HG03280 (cell line): Measurements from ENCODE around the gene SLC22A5.
"Not testable (repeated sequence)": the region's sequence is repeated elsewhere in the genome, so short reads cannot be mapped to it uniquely, and the experiment has no call there.

Experiments used
- ATAC-seq: cut with Tn5 transposase; IDR thresholded peaks from one replicate; pipeline ENCODE4 v1.9.1; 2021; ENCODE audit warnings: mild to moderate bottlenecking, moderate library complexity; ENCODE audit not compliant: unreplicated experiment

The SLC22A5 gene

GRCh38 chr5:132410451-132411303 is 41.2 kb downstream of the SLC22A5 start:
- ATAC-seq, result peak; percentile 73

GRCh38 chr5:132411304-132412013 is 41.9 kb downstream of the SLC22A5 start:
- ATAC-seq, result no peak

DNA sequence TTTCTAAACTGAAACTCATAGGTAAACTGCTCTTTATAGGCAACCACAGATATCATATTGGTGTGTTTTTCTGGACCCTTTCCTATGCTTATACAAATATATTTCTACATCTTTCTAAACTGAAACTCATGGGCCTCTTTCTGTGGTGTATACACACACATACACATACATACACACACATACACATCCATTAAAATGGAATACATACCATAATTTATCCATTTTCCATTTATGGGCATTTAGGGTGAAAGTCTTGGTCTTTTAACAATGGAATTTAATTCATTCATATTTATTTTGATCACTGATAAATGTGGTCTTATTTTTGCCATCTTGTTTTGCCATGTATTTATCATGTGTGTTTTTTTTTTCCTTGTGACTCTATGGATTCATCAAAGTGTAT is 44.1 kb downstream of the SLC22A5 start:
- no peak for ATAC-seq

DNA sequence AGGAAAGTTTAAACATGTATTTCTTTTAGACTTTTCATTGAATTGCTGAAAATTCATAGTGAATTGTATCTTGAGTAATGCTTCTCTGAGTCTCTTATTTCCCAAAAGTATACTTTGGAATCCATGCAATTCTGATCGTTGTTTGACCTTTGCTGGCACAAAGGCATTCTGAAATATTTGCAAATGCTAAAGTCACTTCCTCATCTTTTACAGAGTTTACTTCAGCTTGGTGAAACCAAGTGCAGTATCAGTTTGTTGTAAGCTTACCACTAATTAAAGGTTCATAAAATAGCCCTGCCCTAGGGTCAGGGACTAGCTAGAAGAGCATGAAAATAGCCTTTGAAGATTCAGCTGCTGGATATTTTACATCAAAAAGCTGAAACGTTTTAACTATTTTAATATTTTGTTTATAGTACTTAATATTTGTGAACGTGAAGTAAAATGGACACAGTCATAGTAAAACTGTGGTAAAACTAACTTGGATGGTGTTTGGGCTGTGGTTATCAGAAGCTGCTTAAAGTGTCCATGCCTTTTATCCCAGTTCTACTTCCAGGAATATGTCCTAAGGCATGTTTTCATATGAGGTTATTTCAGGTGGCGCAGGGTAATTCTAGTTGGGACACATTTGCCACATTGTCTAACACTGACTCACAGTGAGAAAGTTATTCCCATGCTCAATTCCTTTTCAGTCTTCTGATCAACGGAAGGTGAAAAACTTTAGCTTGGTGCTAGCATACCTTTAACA is 45.3 kb downstream of the SLC22A5 start:
- peak; percentile 27 for ATAC-seq

- ATAC-seq, result not testable (repeated sequence)
Measured at GRCh38 chr5:132415516-132415915, 46.0 kb downstream of the SLC22A5 start.

GRCh38 chr5:132416306-132417009 is 46.9 kb downstream of the SLC22A5 start:
- no peak for ATAC-seq

DNA sequence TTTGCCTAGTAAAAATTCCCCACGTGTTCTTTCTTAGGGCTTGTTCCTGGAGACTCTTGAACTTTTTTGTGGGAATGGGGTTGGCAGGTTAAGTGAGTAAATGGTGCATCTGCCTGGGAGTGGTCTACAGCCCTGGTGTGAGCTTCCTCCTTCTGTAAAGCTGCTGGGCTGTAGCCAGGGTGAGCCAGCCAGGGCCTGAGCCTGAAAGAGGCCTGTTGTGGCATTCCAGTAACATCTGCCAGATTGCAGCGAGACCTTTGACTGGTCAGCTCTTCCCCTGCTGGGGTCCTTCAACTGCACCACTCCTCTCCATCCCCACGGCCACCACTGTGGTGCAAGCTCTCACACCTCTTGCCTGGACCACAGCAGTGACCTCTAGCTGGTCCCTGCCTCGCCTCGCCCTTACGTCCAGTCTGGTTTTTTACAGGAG is 47.5 kb downstream of the SLC22A5 start:
- ATAC-seq, result no peak

- no peak for ATAC-seq
Measured at GRCh38 chr5:132417461-132417860, 48.0 kb downstream of the SLC22A5 start.

DNA sequence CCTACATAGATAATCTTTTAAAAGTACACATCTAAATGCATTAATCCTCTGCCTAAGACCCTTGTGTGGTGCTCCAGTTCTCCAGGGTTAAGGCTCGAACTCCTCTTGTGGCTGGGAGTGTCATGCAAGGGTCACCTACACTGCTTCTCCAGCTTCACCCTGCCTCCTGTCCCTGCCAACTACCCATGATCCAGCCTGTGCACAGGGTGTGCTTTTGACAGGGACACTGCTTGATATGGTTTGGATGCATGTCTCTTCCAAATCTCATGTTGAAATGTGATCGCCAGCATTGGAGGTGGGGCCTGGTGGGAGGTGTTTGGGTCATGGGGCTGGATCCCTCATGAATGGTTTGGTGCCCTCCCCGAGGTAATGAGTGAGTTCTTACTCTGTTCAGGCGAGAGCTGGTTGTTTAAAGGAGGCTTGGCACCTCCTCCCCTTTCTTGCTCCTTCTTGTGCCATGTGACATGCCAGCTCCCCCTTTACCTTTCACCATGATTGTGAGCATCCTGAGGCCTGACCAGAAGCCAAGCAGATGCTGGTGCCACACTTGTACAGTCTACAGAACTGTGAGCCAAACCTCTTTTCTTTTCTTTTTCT is 48.5 kb downstream of the SLC22A5 start:
- ATAC-seq, result no peak

DNA sequence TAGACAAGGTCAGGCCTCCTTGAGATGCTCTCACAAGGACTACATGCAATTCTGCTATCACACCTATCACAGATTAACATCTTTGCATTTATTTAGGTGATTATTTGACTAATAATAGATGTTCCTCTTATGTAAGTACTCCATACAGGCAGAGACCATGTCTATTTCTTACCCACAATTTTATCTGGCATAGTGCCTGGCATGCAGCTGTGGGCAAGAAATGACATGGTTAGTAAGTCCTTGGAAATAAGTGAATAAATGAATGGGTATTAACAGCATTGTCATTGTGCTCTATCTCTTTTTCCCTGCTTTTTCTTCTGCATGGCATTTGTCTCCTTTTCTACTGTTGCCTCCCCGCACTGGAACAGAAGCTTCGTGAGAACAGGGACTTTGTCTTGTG is 49.4 kb downstream of the SLC22A5 start:
- ATAC-seq, result no peak

DNA sequence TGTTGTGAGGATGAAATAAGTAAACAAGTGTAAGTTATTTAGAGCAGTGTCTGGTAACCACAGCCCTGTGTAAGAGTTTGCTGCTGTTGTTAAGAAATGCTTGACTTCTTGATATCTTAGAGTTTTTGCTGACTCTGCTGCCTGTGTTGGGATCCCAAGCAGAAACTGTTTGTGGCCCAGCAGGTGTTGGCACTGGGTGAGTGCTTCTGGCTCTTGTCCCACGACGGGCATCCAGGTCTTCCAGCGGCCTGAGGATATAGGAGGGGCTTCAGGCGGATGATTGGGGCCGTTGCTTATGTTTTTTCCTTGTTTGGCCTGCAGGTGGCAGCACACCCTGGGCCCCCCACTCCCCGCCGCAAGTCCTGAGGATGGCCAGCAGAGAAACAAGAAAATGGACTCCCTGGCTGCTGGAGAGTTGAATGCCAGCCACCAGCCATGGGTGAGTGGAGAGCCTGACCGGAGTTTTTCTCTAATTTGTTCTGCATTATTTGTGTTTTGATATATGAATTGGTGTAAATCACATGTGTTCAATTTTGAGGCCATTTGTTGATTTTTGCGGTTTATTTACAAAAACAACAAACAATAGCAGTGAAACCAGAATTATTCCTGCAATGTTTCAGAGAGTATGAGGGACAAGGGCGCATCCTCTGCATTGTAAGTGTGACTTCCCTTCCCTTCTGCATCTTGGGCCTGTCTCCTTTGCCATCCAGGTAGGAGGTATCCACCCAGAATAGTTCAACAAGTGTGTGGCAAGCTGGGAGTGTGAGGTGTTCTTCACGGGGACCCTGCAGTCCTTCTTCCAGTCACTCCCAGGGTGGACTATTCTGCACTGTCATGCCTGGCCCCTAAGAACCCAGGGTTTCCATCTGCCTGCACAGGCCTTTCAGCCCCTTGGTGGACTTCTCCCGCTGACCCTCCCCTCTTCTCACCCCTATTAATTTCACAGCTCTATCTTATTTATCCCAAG is 50.3 kb downstream of the SLC22A5 start:
- ATAC-seq, result no peak

DNA sequence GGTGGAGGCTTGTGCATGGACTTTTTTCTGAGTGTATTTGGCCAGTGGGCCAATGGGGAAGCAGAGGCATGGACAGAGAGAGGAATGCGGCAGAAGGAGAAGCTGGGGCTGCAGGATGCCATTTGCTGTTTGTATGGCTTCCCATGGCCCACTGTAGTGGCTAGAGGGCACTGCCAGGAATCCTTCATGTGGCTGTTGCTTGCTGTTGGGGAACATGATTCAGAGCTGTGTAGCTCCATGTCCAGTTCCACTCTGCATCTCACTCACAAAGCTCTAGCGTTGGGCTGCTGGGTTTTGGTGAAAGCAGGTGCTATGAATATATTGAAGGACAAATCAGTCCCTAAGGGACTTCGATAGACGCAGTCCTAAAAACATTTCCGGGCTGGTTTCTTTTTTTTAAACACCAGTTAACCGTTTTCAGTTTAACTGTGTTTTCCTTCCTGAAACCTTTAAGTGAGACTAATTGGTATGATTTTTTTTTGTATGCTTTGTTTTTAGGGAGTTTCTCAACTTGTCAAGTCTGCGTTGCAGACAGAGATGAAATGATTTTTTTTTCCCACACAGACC is 51.3 kb downstream of the SLC22A5 start:
- peak; percentile 33 for ATAC-seq

DNA sequence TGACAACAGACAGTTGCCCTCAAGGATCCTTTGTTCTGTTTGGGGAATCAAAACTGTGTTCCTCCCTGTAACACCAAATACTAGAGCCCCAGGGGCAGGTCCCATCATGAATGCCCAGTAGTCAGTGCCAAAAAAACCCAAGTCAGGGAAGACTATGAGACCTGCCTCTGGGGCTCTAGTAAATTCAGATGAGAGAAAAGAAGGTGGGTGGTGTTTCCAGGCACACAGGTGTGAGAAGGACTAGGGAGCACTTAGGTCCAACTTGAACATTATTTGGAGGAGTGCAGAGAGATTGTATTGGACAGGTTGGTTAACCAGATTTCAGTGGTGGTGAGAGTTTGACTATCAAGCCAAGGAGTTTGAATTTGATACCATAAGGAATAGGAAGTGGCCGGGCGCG is 52.0 kb downstream of the SLC22A5 start:
- no peak for ATAC-seq

GRCh38 chr5:132422720-132423437 is 53.4 kb downstream of the SLC22A5 start:
- ATAC-seq, result peak; percentile 28

GRCh38 chr5:132423438-132423898 is 54.0 kb downstream of the SLC22A5 start:
- ATAC-seq, result no peak

- no peak for ATAC-seq
Measured at GRCh38 chr5:132424167-132424880, 54.8 kb downstream of the SLC22A5 start.
